Neural cell (in vitro differentiated cells): ENCODE measurements around the gene EPHA8. TPM values are rescaled to one million over a fixed set of nuclear protein-coding genes. Genes with fewer than 3 reads are reported as not detected.

ENCODE experiments used
- H2AFZ ChIP-seq: fragments of 200-600, 300-800 bp; sonication (generic), shearing (Covaris generic); 2 replicates; pipeline ENCODE4 v1.6.0; 2014; ENCODE audit warnings: low read depth, mild to moderate bottlenecking, antibody characterized with exemption, low read length, moderate library complexity
- H3F3A ChIP-seq: fragments of 200-600 bp; shearing (Covaris generic); 2 replicates; pipeline ENCODE4 v1.6.1; 2016; ENCODE audit warnings: mild to moderate bottlenecking, moderate library complexity, mixed read lengths, antibody characterized with exemption, low read length; ENCODE audit not compliant: insufficient read depth, poor library complexity, severe bottlenecking
- H3K27ac ChIP-seq: fragments of 200-600, 300-800 bp; sonication (generic), shearing (Covaris generic); 2 replicates; pipeline ENCODE4 v1.5.1; 2014; ENCODE audit warnings: mild to moderate bottlenecking, low read length, moderate library complexity
- H3K27me3 ChIP-seq: fragments of 300-800, 200-600 bp; sonication (generic), shearing (Covaris generic); 2 replicates; pipeline ENCODE4 v1.6.0; 2014; ENCODE audit warnings: mild to moderate bottlenecking, low read depth, low read length, moderate library complexity; ENCODE audit not compliant: insufficient read depth
- H3K36me3 ChIP-seq: fragments of 300-800, 200-600 bp; sonication (generic), shearing (Covaris generic); 2 replicates; pipeline ENCODE4 v1.5.1; 2014; ENCODE audit warnings: mild to moderate bottlenecking, antibody characterized with exemption, low read length, moderate library complexity; ENCODE audit not compliant: insufficient read depth
- H3K4me2 ChIP-seq: fragments of 300-800, 200-600 bp; sonication (generic), shearing (Covaris generic); 2 replicates; pipeline ENCODE4 v1.6.0; 2014; ENCODE audit warnings: mild to moderate bottlenecking, low read length
- H3K4me3 ChIP-seq: fragments of 300-800, 200-600 bp; sonication (generic), shearing (Covaris generic); 2 replicates; pipeline ENCODE4 v1.5.1; 2014; ENCODE audit warnings: mild to moderate bottlenecking, low read length, moderate library complexity
- H3K79me2 ChIP-seq: fragments of 200-600 bp; shearing (Covaris generic); replicated peaks from 2 replicates; pipeline ENCODE4 v1.6.0; 2014; ENCODE audit warnings: mild to moderate bottlenecking, low read length, moderate library complexity; ENCODE audit not compliant: insufficient read depth
- H3K9ac ChIP-seq: fragments of 300-800, 200-600 bp; sonication (generic), shearing (Covaris generic); 2 replicates; pipeline ENCODE4 v1.6.1; 2016; ENCODE audit warnings: mild to moderate bottlenecking, low read length, mixed read lengths
- H3K9me2 ChIP-seq: fragments of 200-600 bp; shearing (Covaris generic); 2 replicates; pipeline ENCODE4 v1.6.1; 2016; ENCODE audit warnings: mild to moderate bottlenecking, low read length, mixed read lengths; ENCODE audit not compliant: insufficient read depth
- H3K9me3 ChIP-seq: fragments of 200-600, 300-800 bp; sonication (generic), shearing (Covaris generic); 2 replicates; pipeline ENCODE4 v1.6.1; 2016; ENCODE audit warnings: mild to moderate bottlenecking, mixed run types, low read length, moderate library complexity, mixed read lengths
- H4K20me1 ChIP-seq: fragments of 200-600 bp; shearing (Covaris generic); 2 replicates; pipeline ENCODE4 v1.6.1; 2016; ENCODE audit warnings: mild to moderate bottlenecking, mixed run types; ENCODE audit not compliant: insufficient read depth
- EP300 ChIP-seq: fragments of 450-650 bp; conservative IDR thresholded peaks from 2 replicates; pipeline ENCODE4 v1.6.1; 2014; ENCODE audit warnings: antibody characterized with exemption, mild to moderate bottlenecking, moderate library complexity; ENCODE audit not compliant: poor library complexity, severe bottlenecking
- EZH2 ChIP-seq: fragments of 200-600, 300-800 bp; shearing (Covaris generic), sonication (generic); IDR thresholded peaks from 2 replicates; pipeline ENCODE4 v1.6.1; 2014; ENCODE audit warnings: antibody characterized with exemption, low read length, borderline replicate concordance, mild to moderate bottlenecking; ENCODE audit not compliant: insufficient read depth, poor library complexity, severe bottlenecking
- MXI1 ChIP-seq: fragments of 450-650 bp; conservative IDR thresholded peaks from 2 replicates; pipeline ENCODE4 v1.6.1; 2014; ENCODE audit warnings: antibody characterized with exemption, mild to moderate bottlenecking; ENCODE audit not compliant: poor library complexity, severe bottlenecking
- POLR2AphosphoS5 ChIP-seq: IDR thresholded peaks from 2 replicates; pipeline ENCODE4 v1.6.1; 2012
- RAD21 ChIP-seq: fragments of 450-650 bp; conservative IDR thresholded peaks from 2 replicates; pipeline ENCODE4 v1.6.1; 2014; ENCODE audit warnings: antibody characterized with exemption, mild to moderate bottlenecking, moderate library complexity
- REST ChIP-seq: IDR thresholded peaks from 2 replicates; pipeline ENCODE4 v1.6.1; 2012; ENCODE audit warnings: borderline replicate concordance
- SMC3 ChIP-seq: fragments of 450-650 bp; conservative IDR thresholded peaks from 2 replicates; pipeline ENCODE4 v1.6.1; 2014; ENCODE audit warnings: antibody characterized with exemption, mild to moderate bottlenecking, moderate library complexity; ENCODE audit not compliant: poor library complexity
- TAF1 ChIP-seq: IDR thresholded peaks from 2 replicates; pipeline ENCODE4 v1.6.1; 2012; ENCODE audit warnings: low read depth
- polyA plus RNA-seq: library from polyadenylated mRNA; depleted of rRNA; stranded (reverse); fragments of >200 nt; gene quantifications from 2 replicates; pipeline ENCODE4 v1.2.3, GENCODE V29; 2014
- TF ChIP-seq, protein P1 (sequence below): fragments of 450-650 bp; IDR thresholded peaks from 2 replicates; pipeline ENCODE4 v1.5.1; 2014; ENCODE audit warnings: antibody characterized with exemption, mild to moderate bottlenecking, moderate library complexity; ENCODE audit not compliant: poor library complexity, severe bottlenecking

Gene EPHA8
- polyA plus RNA-seq, 1 donor from 2014 or later = 4.7 TPM

DNA sequence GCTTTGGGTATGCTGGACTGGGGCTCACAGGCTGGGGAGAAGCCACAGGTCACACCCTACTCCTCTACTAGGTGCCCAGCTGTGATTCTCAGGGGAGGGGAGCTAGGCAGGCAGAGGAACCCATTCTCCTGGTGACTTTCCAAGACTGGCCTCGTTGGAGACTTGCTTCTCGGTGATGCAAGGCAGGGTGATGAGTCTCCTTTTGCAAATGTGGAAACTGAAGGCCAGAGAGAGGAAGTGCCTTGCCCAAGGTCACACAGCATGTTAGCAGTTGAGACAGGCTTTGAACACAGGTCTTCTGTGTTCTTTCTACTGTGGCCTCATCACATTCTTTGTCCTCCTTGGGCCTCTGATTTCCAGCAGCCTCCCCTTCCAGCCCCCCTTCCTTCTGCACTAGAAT, 52.6 kb downstream of the EPHA8 start:
- Histone ChIP-seq H3K36me3 (no peaks in the 10 kb centered on the region), H3K9ac (no peak overlapping the region), H4K20me1 (no peaks in the 10 kb centered on the region), H2AFZ (no peak overlapping the region), H3K9me3 (no peaks in the 10 kb centered on the region), H3K79me2 (no peaks in the 10 kb centered on the region), H3K27ac (no peak overlapping the region), H3K4me3 (no peak overlapping the region), H3F3A (no peaks in the 10 kb centered on the region), H3K4me2 (no peak overlapping the region), H3K27me3 (peaks cover 13% of the 10 kb centered on the region), H3K9me2 (no peaks in the 10 kb centered on the region)
- TF ChIP-seq SMC3 (no peak), REST (no peak), EP300 (no peak), MXI1 (no peak), RAD21 (no peak), EZH2 (no peak), TAF1 (no peak), POLR2AphosphoS5 (no peak)
- TF ChIP-seq, protein P1, sequence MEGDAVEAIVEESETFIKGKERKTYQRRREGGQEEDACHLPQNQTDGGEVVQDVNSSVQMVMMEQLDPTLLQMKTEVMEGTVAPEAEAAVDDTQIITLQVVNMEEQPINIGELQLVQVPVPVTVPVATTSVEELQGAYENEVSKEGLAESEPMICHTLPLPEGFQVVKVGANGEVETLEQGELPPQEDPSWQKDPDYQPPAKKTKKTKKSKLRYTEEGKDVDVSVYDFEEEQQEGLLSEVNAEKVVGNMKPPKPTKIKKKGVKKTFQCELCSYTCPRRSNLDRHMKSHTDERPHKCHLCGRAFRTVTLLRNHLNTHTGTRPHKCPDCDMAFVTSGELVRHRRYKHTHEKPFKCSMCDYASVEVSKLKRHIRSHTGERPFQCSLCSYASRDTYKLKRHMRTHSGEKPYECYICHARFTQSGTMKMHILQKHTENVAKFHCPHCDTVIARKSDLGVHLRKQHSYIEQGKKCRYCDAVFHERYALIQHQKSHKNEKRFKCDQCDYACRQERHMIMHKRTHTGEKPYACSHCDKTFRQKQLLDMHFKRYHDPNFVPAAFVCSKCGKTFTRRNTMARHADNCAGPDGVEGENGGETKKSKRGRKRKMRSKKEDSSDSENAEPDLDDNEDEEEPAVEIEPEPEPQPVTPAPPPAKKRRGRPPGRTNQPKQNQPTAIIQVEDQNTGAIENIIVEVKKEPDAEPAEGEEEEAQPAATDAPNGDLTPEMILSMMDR = no peak

DNA sequence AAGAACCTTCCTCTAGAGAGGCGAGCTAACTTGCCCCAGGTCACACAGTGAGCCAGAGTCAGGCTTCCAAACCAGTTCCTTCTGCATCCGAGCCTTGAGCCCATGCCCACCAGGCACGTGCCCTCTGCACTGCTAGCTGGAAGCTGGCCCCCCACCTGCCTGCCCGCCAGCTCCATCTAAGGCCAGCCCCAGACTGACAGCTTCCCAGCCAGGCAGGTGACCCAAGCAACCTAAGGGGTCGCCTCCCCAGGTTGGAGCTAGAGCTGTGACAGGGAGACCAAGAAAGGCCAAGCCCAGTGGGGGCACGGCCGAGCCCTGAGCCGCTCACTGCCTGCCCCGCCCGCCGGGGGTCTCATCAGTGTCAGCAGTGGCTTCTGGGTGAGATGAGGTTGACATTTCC, 53.3 kb downstream of the EPHA8 start:
- no peak overlapping the region for H2AFZ ChIP-seq
- H3K9ac ChIP-seq = no peak overlapping the region
- H4K20me1 ChIP-seq = no peaks in the 10 kb centered on the region
- no peaks in the 10 kb centered on the region for H3K36me3 ChIP-seq
- H3K4me3 ChIP-seq = no peak overlapping the region
- no peaks in the 10 kb centered on the region for H3F3A ChIP-seq
- no peak for TF ChIP-seq RAD21
- no peak for TF ChIP-seq TAF1
- TF ChIP-seq MXI1 = no peak
- TF ChIP-seq, protein P1 = no peak
- TF ChIP-seq EZH2 = no peak
- TF ChIP-seq REST = no peak
- TF ChIP-seq EP300 = no peak
- TF ChIP-seq POLR2AphosphoS5 = no peak
- no peak for TF ChIP-seq SMC3
- no peaks in the 10 kb centered on the region for H3K79me2 ChIP-seq
- H3K27me3 ChIP-seq = peaks cover 6% of the 10 kb centered on the region
- no peak overlapping the region for H3K27ac ChIP-seq
- H3K9me2 ChIP-seq = no peaks in the 10 kb centered on the region
- no peaks in the 10 kb centered on the region for H3K9me3 ChIP-seq
- H3K4me2 ChIP-seq = no peak overlapping the region
